Smooth muscle cell (in vitro differentiated cells): Measurements from ENCODE around the gene SF1. TPM values are rescaled to one million over a fixed set of nuclear protein-coding genes. Genes with fewer than 3 reads are reported as not detected.

ENCODE experiments used
- DNase-seq: peaks from one replicate; lab custom pipeline; 2025; ENCODE audit not compliant: unreplicated experiment; lab: John Stamatoyannopoulos, UW
- H2AFZ ChIP-seq: fragments of 200-600 bp; sonication (generic); 2 replicates; pipeline ENCODE4 v1.6.0; 2016; ENCODE audit warnings: antibody characterized with exemption, low read depth, mild to moderate bottlenecking
- H3F3A ChIP-seq: fragments of 200-600 bp; sonication (generic); 2 replicates; pipeline ENCODE4 v1.6.0; 2017; ENCODE audit warnings: antibody characterized with exemption, low read depth
- H3K27ac ChIP-seq: fragments of 200-600 bp; sonication (generic); 2 replicates; pipeline ENCODE4 v1.5.1; 2016; ENCODE audit warnings: low read depth, mild to moderate bottlenecking
- H3K27me3 ChIP-seq: fragments of 200-600 bp; sonication (generic); 2 replicates; pipeline ENCODE4 v1.6.1; 2016; ENCODE audit warnings: low read depth, mild to moderate bottlenecking
- H3K36me3 ChIP-seq: fragments of 200-600 bp; sonication (generic); 2 replicates; pipeline ENCODE4 v1.5.1; 2016; ENCODE audit warnings: low read depth
- H3K4me1 ChIP-seq: fragments of 200-600 bp; sonication (generic); 2 replicates; pipeline ENCODE4 v1.5.1; 2016; ENCODE audit warnings: low read depth
- H3K4me2 ChIP-seq: fragments of 200-600 bp; sonication (generic); 2 replicates; pipeline ENCODE4 v1.6.0; 2016; ENCODE audit warnings: mild to moderate bottlenecking
- H3K4me3 ChIP-seq: fragments of 200-600 bp; sonication (generic); 2 replicates; pipeline ENCODE4 v1.5.1; 2016; ENCODE audit warnings: mild to moderate bottlenecking
- H3K79me2 ChIP-seq: fragments of 200-600 bp; sonication (generic); 2 replicates; pipeline ENCODE4 v1.6.0; 2016; ENCODE audit warnings: low read depth, mild to moderate bottlenecking
- H3K9ac ChIP-seq: fragments of 200-600 bp; sonication (generic); 2 replicates; pipeline ENCODE4 v1.6.0; 2016; ENCODE audit warnings: low read depth
- H3K9me3 ChIP-seq: fragments of 200-600 bp; sonication (generic); replicated peaks from 2 replicates; pipeline ENCODE4 v1.5.1; 2016; ENCODE audit warnings: low read depth
- H4K20me1 ChIP-seq: fragments of 200-600 bp; sonication (generic); 2 replicates; pipeline ENCODE4 v1.6.0; 2016; ENCODE audit warnings: low read depth
- WGBS: methylation state at CpG from one replicate; pipeline ENCODE4 v1.1.7; 2016; ENCODE audit warnings: low lambda C conversion rate; 5-methylcytosine and 5-hydroxymethylcytosine counted together
- polyA plus RNA-seq: library from polyadenylated mRNA; unstranded; fragments of >200 nt; fragmentation: Nextera tagmentation; extraction: Ambion mirVana; gene quantifications from 2 replicates; pipeline ENCODE4 v1.2.1, GENCODE V29; 2016
- total RNA-seq: library from RNA; depleted of rRNA; stranded (reverse); fragments of >200 nt; gene quantifications from 2 replicates; pipeline ENCODE4 v1.2.3, GENCODE V29; 2014
- TF ChIP-seq, protein P1 (sequence below): fragments of 200-600 bp; sonication (generic); IDR thresholded peaks from 2 replicates; pipeline ENCODE4 v1.5.1; 2017; ENCODE audit warnings: borderline replicate concordance, mild to moderate bottlenecking, antibody characterized with exemption; ENCODE audit not compliant: insufficient read depth, poor library complexity, severe bottlenecking

Gene SF1
- total and polyA plus RNA-seq, 2 experiments from 2014 or later, result 84.2 to 115 TPM

DNA sequence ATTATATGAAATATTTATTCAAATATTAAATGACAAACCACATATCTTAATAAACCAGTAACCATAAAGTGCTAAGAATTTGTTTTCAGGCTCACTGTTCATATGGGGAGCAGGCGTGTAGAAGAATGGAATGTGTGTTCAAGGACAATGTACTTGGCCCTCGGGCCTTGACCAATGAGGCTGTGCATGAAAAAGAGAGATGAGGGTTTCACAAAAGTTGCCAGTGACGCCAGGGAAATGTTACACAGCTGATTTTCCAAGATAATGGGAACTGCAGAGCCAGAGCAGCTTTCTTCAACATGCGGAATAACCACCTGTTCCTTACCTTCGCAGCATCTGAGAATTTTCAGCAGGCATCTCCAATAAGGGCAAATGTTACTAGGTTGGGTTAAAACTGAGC lies 4.2 kb downstream of the SF1 start:
- TF ChIP-seq, protein P1, sequence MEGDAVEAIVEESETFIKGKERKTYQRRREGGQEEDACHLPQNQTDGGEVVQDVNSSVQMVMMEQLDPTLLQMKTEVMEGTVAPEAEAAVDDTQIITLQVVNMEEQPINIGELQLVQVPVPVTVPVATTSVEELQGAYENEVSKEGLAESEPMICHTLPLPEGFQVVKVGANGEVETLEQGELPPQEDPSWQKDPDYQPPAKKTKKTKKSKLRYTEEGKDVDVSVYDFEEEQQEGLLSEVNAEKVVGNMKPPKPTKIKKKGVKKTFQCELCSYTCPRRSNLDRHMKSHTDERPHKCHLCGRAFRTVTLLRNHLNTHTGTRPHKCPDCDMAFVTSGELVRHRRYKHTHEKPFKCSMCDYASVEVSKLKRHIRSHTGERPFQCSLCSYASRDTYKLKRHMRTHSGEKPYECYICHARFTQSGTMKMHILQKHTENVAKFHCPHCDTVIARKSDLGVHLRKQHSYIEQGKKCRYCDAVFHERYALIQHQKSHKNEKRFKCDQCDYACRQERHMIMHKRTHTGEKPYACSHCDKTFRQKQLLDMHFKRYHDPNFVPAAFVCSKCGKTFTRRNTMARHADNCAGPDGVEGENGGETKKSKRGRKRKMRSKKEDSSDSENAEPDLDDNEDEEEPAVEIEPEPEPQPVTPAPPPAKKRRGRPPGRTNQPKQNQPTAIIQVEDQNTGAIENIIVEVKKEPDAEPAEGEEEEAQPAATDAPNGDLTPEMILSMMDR, result no peak
- H3F3A ChIP-seq, result peaks cover 57% of the 10 kb centered on the region
- no peak overlapping the region for H3K4me2 ChIP-seq
- H3K9ac ChIP-seq, result no peak overlapping the region
- WGBS, result 97% methylated on average over 5 of the region's 5 CpGs
- no peak overlapping the region for H3K4me3 ChIP-seq
- no peaks in the 10 kb centered on the region for H3K9me3 ChIP-seq
- H3K27ac ChIP-seq, result no peak overlapping the region
- no peaks in the 10 kb centered on the region for H3K27me3 ChIP-seq
- H4K20me1 ChIP-seq, result peaks cover 84% of the 10 kb centered on the region
- DNase-seq, result no peak
- peaks cover 34% of the 10 kb centered on the region for H3K36me3 ChIP-seq
- peaks cover 71% of the 10 kb centered on the region for H3K79me2 ChIP-seq
- H3K4me1 ChIP-seq, result peaks cover 16% of the 10 kb centered on the region
- no peak overlapping the region for H2AFZ ChIP-seq

DNA sequence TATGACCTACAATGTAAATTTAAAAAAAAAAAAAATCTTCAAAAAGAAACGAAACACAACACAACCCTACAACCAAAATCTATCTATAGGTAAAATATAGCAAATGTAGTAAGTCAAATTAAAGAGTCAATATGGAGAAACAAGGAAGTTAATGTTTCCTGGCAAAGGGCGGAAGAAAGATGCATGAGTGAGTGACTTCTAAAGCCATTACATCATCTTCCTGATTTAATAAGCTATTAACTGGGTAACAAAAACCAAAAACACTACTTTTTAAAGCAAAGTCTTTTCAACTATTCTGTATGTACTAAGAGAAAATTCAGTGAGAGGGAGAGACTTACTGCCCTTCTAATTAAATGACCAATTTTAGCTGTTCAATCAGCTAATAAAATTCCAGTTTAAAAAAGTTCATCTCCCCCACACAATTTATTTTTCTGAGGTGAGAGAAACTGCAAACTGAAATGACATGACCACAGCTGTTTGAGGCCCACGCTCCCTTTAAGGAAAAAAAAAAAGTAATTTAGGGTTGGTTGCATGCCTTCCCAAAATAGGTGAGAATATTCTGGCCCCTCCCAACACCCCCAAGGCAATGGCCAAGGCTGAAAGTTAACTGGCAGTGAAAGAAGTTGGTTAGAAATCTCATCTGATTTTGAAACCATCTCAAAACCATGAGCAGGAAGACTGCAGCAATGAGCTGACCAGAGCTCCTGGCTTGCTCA lies 5.9 kb downstream of the SF1 start:
- H3K27me3 ChIP-seq, result no peaks in the 10 kb centered on the region
- DNase-seq, result no peak
- no peak overlapping the region for H3K27ac ChIP-seq
- peaks cover 71% of the 10 kb centered on the region for H3K79me2 ChIP-seq
- H3K9me3 ChIP-seq, result no peaks in the 10 kb centered on the region
- no peak overlapping the region for H2AFZ ChIP-seq
- H3F3A ChIP-seq, result peaks cover 68% of the 10 kb centered on the region
- no peak overlapping the region for H3K4me3 ChIP-seq
- peaks cover 100% of the 10 kb centered on the region for H4K20me1 ChIP-seq
- H3K9ac ChIP-seq, result no peak overlapping the region
- peaks cover 43% of the 10 kb centered on the region for H3K36me3 ChIP-seq
- 87% methylated on average over 3 of the region's 3 CpGs for WGBS
- peaks cover 16% of the 10 kb centered on the region for H3K4me1 ChIP-seq
- TF ChIP-seq, protein P1, result no peak
- no peak overlapping the region for H3K4me2 ChIP-seq

DNA sequence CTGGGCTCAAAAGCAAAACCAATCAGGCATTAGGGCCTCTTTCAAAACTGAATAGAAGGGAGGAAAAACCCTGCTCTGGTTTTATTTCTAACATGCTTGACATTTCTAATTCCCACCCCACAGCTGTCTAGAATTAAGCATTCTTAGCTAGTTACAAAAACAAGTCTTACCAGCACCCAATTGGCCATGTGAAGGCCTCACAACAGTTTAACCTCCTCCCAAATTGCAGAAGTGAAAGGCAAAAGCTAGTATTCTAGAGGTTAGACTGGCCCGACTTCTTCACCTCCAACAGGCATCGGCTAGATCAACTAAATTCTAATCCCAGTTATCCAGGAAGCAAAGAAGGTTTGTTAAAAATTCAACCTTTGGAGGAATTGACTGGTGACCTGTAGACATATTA lies 6.5 kb downstream of the SF1 start:
- Histone ChIP-seq H3K79me2 (peaks cover 70% of the 10 kb centered on the region), H3K36me3 (peaks cover 43% of the 10 kb centered on the region), H4K20me1 (peaks cover 100% of the 10 kb centered on the region)

More for the DNA sequence above, 6.5 kb downstream of the SF1 start:
- Histone ChIP-seq H3K27ac (no peak overlapping the region), H3K4me1 (peaks cover 13% of the 10 kb centered on the region), H2AFZ (no peak overlapping the region), H3K9me3 (no peaks in the 10 kb centered on the region), H3K9ac (no peak overlapping the region), H3K4me2 (no peak overlapping the region), H3K4me3 (no peak overlapping the region), H3F3A (peaks cover 68% of the 10 kb centered on the region), H3K27me3 (no peaks in the 10 kb centered on the region)
- DNase-seq, result no peak
- TF ChIP-seq, protein P1, result no peak
- 94% methylated on average over 2 of the region's 2 CpGs for WGBS
